HepG2 (cell line): ENCODE results near the gene COMT. TPM values are rescaled to one million over a fixed set of nuclear protein-coding genes. Genes with fewer than 3 reads are reported as not detected.

ENCODE experiments used
- CCDC6 ChIP-seq: sonication (generic); formaldehyde crosslinking; IDR thresholded peaks from 2 replicates; pipeline ENCODE4 v1.8.1; 2022; ENCODE audit warnings: mild to moderate bottlenecking, missing genetic modification reagents, moderate library complexity
- CERS6 ChIP-seq: sonication (generic); formaldehyde crosslinking; IDR thresholded peaks from 2 replicates; pipeline ENCODE4 v1.5.0; 2020; ENCODE audit warnings: missing genetic modification reagents
- CSRNP2 ChIP-seq: sonication (generic); formaldehyde crosslinking; conservative IDR thresholded peaks from 2 replicates; pipeline ENCODE4 v1.8.0; 2022; ENCODE audit warnings: low read depth, missing genetic modification reagents
- DBP ChIP-seq: sonication (generic); formaldehyde crosslinking; IDR thresholded peaks from 2 replicates; pipeline ENCODE4 v1.4.0; 2020; ENCODE audit warnings: missing genetic modification reagents; ENCODE audit errors: not compliant biosample characterization
- KDM6A ChIP-seq: IDR thresholded peaks from 2 replicates; pipeline ENCODE4 v1.6.1; 2016; ENCODE audit warnings: low read depth
- NFAT5 ChIP-seq: sonication (generic); formaldehyde crosslinking; IDR thresholded peaks from 2 replicates; pipeline ENCODE4 v1.4.0; 2020; ENCODE audit warnings: missing genetic modification reagents
- PATZ1 ChIP-seq: sonication (generic); formaldehyde crosslinking; IDR thresholded peaks from 2 replicates; pipeline ENCODE4 v1.4.0; 2020; ENCODE audit warnings: missing genetic modification reagents
- PAWR ChIP-seq: sonication (generic); formaldehyde crosslinking; IDR thresholded peaks from 2 replicates; pipeline ENCODE4 v1.4.0; 2020; ENCODE audit warnings: missing genetic modification reagents, mild to moderate bottlenecking, borderline replicate concordance
- PHF5A ChIP-seq: IDR thresholded peaks from one replicate; pipeline ENCODE4 v1.6.1; 2018; ENCODE audit warnings: low read depth, missing genetic modification reagents; ENCODE audit not compliant: unreplicated experiment
- PRMT3 ChIP-seq: sonication (generic); formaldehyde crosslinking; IDR thresholded peaks from 2 replicates; pipeline ENCODE4 v1.8.1; 2022; ENCODE audit warnings: low read depth, mild to moderate bottlenecking, moderate library complexity, missing genetic modification reagents, borderline replicate concordance
- REPIN1 ChIP-seq: sonication (generic); formaldehyde crosslinking; IDR thresholded peaks from 2 replicates; pipeline ENCODE4 v1.8.0; 2022; ENCODE audit warnings: missing genetic modification reagents, low read depth, mild to moderate bottlenecking, borderline replicate concordance
- RFX5 ChIP-seq: IDR thresholded peaks from 2 replicates; pipeline ENCODE4 v1.6.1; 2011; ENCODE audit warnings: low read depth, low read length, improper control_type of control experiment
- SNAPC2 ChIP-seq: sonication (generic); formaldehyde crosslinking; IDR thresholded peaks from 2 replicates; pipeline ENCODE4 v1.8.1; 2022; ENCODE audit warnings: mild to moderate bottlenecking, missing genetic modification reagents
- ZNF225 ChIP-seq: sonication (generic); formaldehyde crosslinking; IDR thresholded peaks from 2 replicates; pipeline ENCODE4 v1.4.0; 2020; ENCODE audit warnings: mild to moderate bottlenecking, missing genetic modification reagents
- ZNF512 ChIP-seq: sonication (generic); formaldehyde crosslinking; IDR thresholded peaks from 2 replicates; pipeline ENCODE4 v1.4.0; 2020; ENCODE audit warnings: mild to moderate bottlenecking, missing genetic modification reagents
- polyA plus RNA-seq, 8 experiments: library from polyadenylated mRNA; depleted of rRNA in 3 of 8; stranded (reverse) in 7 of 8; unstranded in 1 of 8; fragments of >200 nt; fragmentation: Illumina TruSeq in 4 of 8; extraction: Trizol in 4 of 8; gene quantifications; 2 replicates each; pipeline versions ENCODE4 v1.2.1 to v1.2.3, GENCODE V29; 2011 to 2016; ENCODE audit warnings: low read depth in 4 of 8, missing spikeins in 1 of 8, mixed read lengths in 1 of 8; ENCODE audit not compliant: insufficient read depth in 1 of 8
- total RNA-seq, 5 experiments: library from RNA; depleted of rRNA; stranded (reverse); fragments of >200 nt; fragmentation: Illumina TruSeq; extraction: Trizol; gene quantifications; 2 replicates each; pipeline ENCODE4 v1.2.3, GENCODE V29; 2016; ENCODE audit warnings: low read depth in 1 of 5

Gene COMT
- total and polyA plus RNA-seq, 2 of the 13 experiments (the other 11 are each of a cell fraction or from before 2014, with no cell fraction given), result 156 to 162 TPM

- TF ChIP-seq ZNF512 (CRISPR knock-in tag) (no peak), ZNF225 (CRISPR knock-in tag) (no peak), PRMT3 (CRISPR knock-in tag) (no peak), CERS6 (CRISPR knock-in tag) (no peak), SNAPC2 (CRISPR knock-in tag) (no peak), CCDC6 (CRISPR knock-in tag) (peak; percentile 59; the same call in 1 of the 2 replicates), NFAT5 (CRISPR knock-in tag) (no peak), CSRNP2 (CRISPR knock-in tag) (no peak), RFX5 (no peak), PATZ1 (CRISPR knock-in tag) (peak; percentile 92), REPIN1 (CRISPR knock-in tag) (peak; percentile 70), DBP (CRISPR knock-in tag) (no peak), PHF5A (CRISPR knock-in tag) (peak; percentile 49), KDM6A (CRISPR knock-in tag) (peak; percentile 87), PAWR (CRISPR knock-in tag) (no peak)
These were observed 18.3 kb downstream of the COMT start (continued) for GRCh38 chr22:19959587-19960490.
